NCI-H526 (cell line): Measurements from ENCODE around the gene FLAD1.
"Not testable (repeated sequence)": the region's sequence is repeated elsewhere in the genome, so short reads cannot be mapped to it uniquely, and the experiment has no call there.

Experiments
- DNase-seq, 2 experiments: peaks; one replicate each; lab custom pipeline; 2025; lab: John Stamatoyannopoulos, UW

FLAD1 gene

GRCh38 chr1:154969246-154969645 lies 13.9 kb upstream of the FLAD1 start:
- DNase-seq: no peak

- DNase-seq: no peak
Measured at GRCh38 chr1:154969860-154970452, 13.2 kb upstream of the FLAD1 start.

GRCh38 chr1:154970631-154971340 lies 12.4 kb upstream of the FLAD1 start, which contains the start of gene SHC1:
Gene SHC1 (minus strand): TSS chr1:154970747. CDS start chr1:154970526, 221 bp downstream.
- DNase-seq: peak; percentile 75 to 94

- DNase-seq: no peak
Measured at GRCh38 chr1:154971341-154971998, 11.7 kb upstream of the FLAD1 start.

- DNase-seq: no peak
Measured at GRCh38 chr1:154972213-154972516, 11.0 kb upstream of the FLAD1 start.

- no peak for DNase-seq
Measured at GRCh38 chr1:154972517-154973343, 10.4 kb upstream of the FLAD1 start.

- peak; percentile 99 to 100 for DNase-seq
Measured at GRCh38 chr1:154973344-154974101, 9.6 kb upstream of the FLAD1 start.

GRCh38 chr1:154974102-154974807 lies 8.9 kb upstream of the FLAD1 start, which contains the start of gene CKS1B:
Gene CKS1B (plus strand): TSS chr1:154974681. CDS start chr1:154974746, 65 bp downstream.
- peak; percentile 100 for DNase-seq

- peak; percentile 99 to 100 for DNase-seq
Measured at GRCh38 chr1:154974808-154975408, 8.2 kb upstream of the FLAD1 start.

GRCh38 chr1:154975409-154976059 lies 7.6 kb upstream of the FLAD1 start:
- DNase-seq: peak in 1 of 2 experiments; percentile 79

- not testable (repeated sequence) for DNase-seq
Measured at GRCh38 chr1:154977762-154978161, 5.4 kb upstream of the FLAD1 start.

- no peak for DNase-seq
Measured at GRCh38 chr1:154978360-154978759, 4.8 kb upstream of the FLAD1 start.

GRCh38 chr1:154982341-154982740 lies 803 bp upstream of the FLAD1 start:
- peak in 1 of 2 experiments; percentile 71 for DNase-seq

- DNase-seq: peak in 1 of 2 experiments; percentile 54
Measured at GRCh38 chr1:154983776-154984466, 777 bp downstream of the FLAD1 start.

- not testable (repeated sequence) for DNase-seq
Measured at GRCh38 chr1:154986736-154987135, 3.6 kb downstream of the FLAD1 start.

- no peak for DNase-seq
Measured at GRCh38 chr1:154987326-154987725, 4.2 kb downstream of the FLAD1 start.

GRCh38 chr1:154988058-154988954 lies 5.2 kb downstream of the FLAD1 start:
- no peak for DNase-seq

- DNase-seq: no peak
Measured at GRCh38 chr1:154989195-154989860, 6.2 kb downstream of the FLAD1 start.
